ENCODE data around the gene UBXN4. TPM values are rescaled to one million over a fixed set of nuclear protein-coding genes. Genes with fewer than 3 reads are reported as not detected.
"Not testable (repeated sequence)": the region's sequence is repeated elsewhere in the genome, so short reads cannot be mapped to it uniquely, and the experiment has no call there.

UBXN4 gene
- total RNA-seq, 1 donor from 2014 or later = 133 TPM

DNA sequence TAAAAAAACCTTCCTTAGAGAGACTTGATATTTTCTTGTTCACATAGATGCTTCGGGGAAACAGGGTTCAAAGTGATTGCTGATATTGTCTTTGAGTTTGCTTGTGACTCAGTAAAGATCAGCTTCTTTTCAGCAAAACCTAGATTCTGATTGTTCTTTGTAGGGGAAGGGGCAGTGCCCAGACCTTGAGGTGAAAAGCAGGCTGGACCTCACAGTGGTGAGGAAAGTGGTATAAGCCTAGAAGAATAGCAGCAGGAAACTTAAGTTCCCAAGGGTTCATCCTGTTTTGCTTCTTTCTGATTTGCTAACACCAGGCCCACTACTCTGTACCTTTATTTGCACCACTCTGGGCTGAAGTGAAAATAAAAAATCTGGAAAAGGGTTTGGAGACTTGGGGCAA is 20.9 kb downstream of the UBXN4 start:
- DNase-seq (ENCODE audit: low read depth) = no peak

DNA sequence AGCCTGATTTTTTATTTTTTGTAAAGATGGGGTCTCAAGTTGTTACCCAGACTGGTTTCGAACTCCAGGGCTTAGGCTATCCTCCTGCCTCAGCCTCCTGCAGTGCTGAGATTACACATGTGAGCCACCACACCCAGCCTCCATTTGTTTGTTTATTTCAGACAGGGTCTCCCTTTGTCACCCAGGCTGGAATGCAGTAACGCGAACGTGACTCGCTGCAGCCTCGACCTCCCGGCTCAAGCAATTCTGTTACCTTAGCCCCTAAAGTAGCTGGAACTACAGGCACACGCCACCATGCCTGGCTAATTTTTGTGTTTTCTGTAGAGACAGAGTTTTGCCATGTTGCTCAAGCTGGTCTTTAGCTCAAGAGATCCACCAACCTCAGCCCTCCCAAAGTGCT is 27.2 kb downstream of the UBXN4 start:
- no peak for DNase-seq (ENCODE audit: low read depth)

GRCh38 chr2:135773319-135773718 is 31.7 kb downstream of the UBXN4 start:
- no peak for DNase-seq (ENCODE audit: low read depth)

GRCh38 chr2:135773917-135774316 is 32.3 kb downstream of the UBXN4 start:
- no peak for DNase-seq (ENCODE audit: low read depth)

DNA sequence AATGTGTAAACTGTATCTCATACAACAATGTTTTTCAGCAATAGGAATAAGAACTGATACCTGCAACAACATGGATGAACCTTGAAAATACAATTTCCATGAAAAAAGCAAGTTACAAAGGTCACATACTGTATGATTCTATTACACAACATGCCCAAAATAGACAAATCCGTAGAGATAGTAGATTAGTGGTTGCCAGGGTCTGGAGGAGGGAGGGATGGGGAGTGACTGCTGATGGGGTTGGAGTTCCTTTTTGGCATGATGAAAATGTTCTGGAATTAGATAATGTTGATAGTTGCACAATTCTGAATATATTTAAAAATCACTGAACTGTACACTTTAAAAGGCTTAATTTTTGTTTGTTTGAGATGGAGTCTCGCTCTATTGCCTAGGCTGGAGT is 33.8 kb downstream of the UBXN4 start:
- DNase-seq (ENCODE audit: low read depth) = no peak

GRCh38 chr2:135776367-135776766 is 34.7 kb downstream of the UBXN4 start:
- DNase-seq (ENCODE audit: low read depth) = no peak

GRCh38 chr2:135782231-135782630 is 40.6 kb downstream of the UBXN4 start:
- no peak for DNase-seq (ENCODE audit: low read depth)

DNA sequence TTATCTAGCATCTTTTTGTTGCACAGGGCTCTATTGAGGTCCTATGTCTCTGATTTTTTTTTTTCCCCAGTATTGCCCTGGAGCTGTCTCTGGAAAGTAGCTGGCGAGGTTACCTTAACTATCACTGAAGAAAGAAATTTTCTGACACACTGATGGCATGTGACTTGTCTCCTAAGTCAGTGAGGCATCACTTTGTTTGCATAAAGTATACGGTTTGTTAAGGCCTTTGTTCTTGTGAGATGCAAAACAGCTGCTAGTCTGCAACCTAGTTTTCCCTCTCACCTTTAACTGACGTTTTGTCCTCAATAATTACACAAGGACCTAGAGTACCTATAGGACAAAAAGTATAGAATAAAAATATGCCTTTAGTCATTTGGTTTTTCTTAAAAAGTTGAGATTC is 41.8 kb downstream of the UBXN4 start:
- DNase-seq (ENCODE audit: low read depth) = peak; percentile 12

DNA sequence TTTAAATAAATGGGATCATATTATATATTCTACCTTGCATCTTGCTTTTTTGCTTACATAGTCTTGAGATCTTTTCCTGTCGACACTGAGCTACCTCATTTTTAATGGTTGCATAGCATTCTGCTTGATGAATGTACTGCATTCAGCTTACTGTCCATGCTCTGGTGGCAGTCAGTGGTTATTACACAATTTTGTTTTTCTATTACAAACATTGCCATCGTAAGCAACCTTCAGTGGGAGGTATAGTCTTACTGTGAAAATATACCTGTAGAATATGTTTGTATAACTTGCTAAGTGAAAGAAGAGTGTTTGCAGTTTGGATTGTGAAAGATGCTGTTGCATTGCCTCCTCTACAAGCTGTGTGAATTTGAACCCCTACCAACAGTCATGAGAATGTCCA is 43.4 kb downstream of the UBXN4 start:
- DNase-seq (ENCODE audit: low read depth) = no peak

DNA sequence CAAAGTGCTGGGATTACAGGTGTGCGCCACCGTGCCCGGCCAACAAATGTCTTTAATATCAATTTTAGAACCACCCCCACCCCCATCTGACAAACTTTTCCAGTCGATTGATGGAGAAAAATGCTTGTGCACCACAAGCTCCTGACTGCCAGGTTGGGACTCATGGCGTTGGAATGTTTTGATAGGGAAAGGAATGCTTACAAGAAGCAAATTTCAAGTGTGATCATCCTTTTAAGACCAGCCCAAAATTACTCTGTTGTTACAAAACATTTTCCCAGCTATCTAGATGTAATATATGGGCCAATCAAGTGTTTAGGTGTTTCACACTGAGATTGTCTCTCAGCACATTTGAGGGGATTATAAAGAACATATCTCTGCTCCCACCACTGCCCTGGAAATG is 45.2 kb downstream of the UBXN4 start:
- peak; percentile 91 for DNase-seq (ENCODE audit: low read depth)

- DNase-seq (ENCODE audit: low read depth) = no peak
These were observed 48.8 kb downstream of the UBXN4 start for GRCh38 chr2:135790423-135790822.

DNA sequence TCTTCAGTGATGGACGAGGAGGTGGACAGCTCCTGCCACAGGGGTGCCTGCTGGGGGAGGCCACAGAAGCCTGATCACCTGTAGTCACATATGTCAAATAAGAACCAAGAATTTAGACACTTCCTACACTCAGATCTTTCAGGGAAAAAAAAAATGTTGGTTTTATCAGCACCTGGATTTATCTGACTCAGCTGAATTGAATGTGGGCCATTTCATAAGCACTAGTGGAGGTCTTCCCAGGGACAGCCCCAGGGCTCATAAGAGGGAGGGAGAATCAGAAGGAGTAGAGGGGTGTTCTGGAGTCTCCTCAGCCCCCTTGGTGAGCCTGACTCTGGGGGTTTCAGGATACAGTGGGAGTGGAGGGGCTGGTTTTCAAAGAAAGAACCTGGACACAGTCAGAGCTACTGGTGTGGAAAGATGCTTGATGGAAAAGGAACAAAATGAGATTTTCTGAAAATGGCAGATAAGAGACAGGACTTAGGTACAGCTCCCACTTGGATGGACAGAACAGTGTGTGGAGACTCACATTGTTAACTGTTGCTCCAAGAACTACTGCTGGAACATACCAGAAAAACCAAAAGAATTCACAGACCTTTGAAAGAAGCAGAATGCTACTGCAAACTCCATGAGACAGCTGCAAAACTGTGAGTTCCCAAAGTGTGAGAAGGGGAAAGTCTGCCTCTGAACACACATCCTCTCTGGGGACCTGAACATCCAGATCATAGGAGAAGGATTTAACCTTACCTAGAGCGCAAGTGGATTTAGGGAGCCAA is 49.9 kb downstream of the UBXN4 start:
- DNase-seq (ENCODE audit: low read depth) = peak; percentile 64

GRCh38 chr2:135792401-135793150 is 50.9 kb downstream of the UBXN4 start:
- no peak for DNase-seq (ENCODE audit: low read depth)

- not testable (repeated sequence) for DNase-seq (ENCODE audit: low read depth)
These were observed 54.0 kb downstream of the UBXN4 start for GRCh38 chr2:135795641-135796040.

GRCh38 chr2:135796606-135797005 is 55.0 kb downstream of the UBXN4 start:
- no peak for DNase-seq (ENCODE audit: low read depth)

- DNase-seq (ENCODE audit: low read depth) = peak; percentile 52
These were observed 56.0 kb downstream of the UBXN4 start for GRCh38 chr2:135797497-135798274.

DNA sequence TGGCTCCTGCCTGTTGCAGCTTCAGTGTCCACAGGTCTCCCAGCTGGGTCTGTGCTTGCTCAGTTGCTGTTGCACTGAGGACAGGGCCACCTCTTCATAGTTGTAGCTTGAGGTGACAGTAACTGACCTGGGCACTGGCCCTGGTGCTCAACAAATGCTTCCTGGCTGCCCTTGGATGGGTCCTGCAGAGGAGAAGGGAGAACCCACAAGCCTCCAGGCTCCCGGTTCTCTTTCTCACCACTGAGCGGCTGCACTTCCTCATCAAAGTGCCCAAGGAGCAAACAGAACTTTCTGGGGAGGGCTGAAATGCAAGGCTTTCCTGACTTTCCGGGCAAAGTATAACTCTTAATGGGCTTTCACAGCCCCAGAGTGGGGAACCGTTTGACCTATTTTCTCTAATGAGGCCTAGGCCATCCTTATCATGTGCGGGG is 56.6 kb downstream of the UBXN4 start:
- DNase-seq (ENCODE audit: low read depth) = no peak

DNA sequence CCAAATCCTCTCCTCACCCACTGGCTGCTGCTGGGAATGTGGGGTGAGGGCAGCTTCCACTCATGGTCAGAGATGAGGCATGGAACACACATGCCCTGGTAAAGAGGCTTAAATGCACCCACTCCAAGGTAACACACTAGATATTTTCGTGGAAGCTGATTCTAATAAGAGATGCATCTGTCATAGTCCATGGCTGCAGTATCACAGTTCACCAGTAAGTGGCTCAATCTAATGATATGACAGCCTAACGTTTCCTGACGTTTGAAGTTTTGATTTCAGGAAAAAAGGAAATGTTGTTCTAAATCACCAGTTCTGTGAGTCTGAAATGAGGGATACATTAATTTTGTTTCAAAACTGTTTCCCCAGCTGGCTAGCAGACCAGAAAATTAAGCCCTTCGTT is 57.1 kb downstream of the UBXN4 start:
- DNase-seq (ENCODE audit: low read depth) = peak; percentile 4

DNA sequence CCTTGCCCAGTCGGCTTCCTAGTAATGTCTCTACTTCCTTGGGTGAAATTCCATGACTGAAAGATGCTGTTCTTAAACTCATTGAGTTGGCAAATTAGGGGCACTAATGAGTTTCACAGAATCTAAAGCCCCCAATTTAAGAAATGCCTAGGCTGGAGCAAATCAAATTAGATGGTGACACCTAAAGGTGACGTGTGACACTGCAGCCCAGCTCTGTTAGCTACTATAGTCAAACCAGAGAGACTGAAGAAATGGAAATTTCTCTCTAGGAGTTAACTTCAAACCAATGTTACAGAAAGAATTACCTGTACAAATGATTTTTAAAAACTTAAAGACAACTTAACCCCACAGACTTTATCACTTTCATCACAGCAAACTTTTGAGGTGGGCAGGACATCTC is 58.1 kb downstream of the UBXN4 start:
- no peak for DNase-seq (ENCODE audit: low read depth)

- no peak for DNase-seq (ENCODE audit: low read depth)
These were observed 59.1 kb downstream of the UBXN4 start for GRCh38 chr2:135800513-135801460.

DNA sequence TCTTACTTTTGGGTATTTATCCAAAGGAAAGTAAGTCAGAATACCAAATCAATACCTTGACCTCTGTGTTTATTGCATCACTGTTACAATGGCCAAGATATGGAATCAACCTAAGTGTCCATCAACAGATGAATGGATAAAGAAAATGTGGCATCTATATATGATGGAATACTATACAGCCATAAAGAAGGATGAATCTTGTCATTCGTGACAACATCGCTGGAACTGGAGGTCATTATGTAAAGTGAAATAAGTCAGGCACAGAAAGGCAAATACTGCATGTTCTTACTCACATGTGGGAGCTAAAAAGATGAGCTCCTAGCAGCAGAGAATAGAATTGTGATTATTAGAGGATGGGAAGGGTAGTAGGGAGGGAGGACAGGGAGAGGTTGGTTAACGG is 60.7 kb downstream of the UBXN4 start:
- no peak for DNase-seq (ENCODE audit: low read depth)
